Right lobe of liver (tissue), 6 donors: ENCODE results near the gene ZNF644. TPM values are rescaled to one million over a fixed set of nuclear protein-coding genes. Genes with fewer than 3 reads are reported as not detected.
A peak's percentile ranks its signal among the peaks of the same experiment; 100 is the strongest.

Source experiments
- ATAC-seq, 4 donors: fragments of 200-7000 bp; cut with Tn5 transposase; one replicate each; pipeline ENCODE4 v1.9.1; 2020; ENCODE audit warnings: mild to moderate bottlenecking in 4 of 4, moderate library complexity in 4 of 4
- DNase-seq, 3 donors: peaks; one replicate each; pipeline ENCODE4 v3.0.0-alpha.2; 2020
- H3K27ac ChIP-seq, 3 donors: fragments of 200-600 bp; one replicate each; pipeline ENCODE4 v1.8.0; 2022
- H3K27me3 ChIP-seq, 2 donors: fragments of 200-600 bp; one replicate each; pipeline ENCODE4 v1.8.0; 2022
- H3K36me3 ChIP-seq, 4 donors: fragments of 200-600 bp; sonication (generic) in 1 of 4; one replicate each; pipeline versions ENCODE4 v1.5.1 to v1.8.0; 2017 to 2022; ENCODE audit warnings: control low read depth in 1 of 4
- H3K4me1 ChIP-seq, 4 donors: fragments of 200-600 bp; sonication (generic) in 1 of 4; one replicate each; pipeline versions ENCODE4 v1.5.1 to v1.8.0; 2017 to 2022; ENCODE audit warnings: control low read depth in 1 of 4
- H3K4me3 ChIP-seq, 3 donors: fragments of 200-600 bp; one replicate each; pipeline ENCODE4 v1.8.0; 2022
- H3K9me3 ChIP-seq, 4 donors: fragments of 200-600 bp; sonication (generic) in 1 of 4; one replicate each; pipeline versions ENCODE4 v1.5.1 to v1.8.0; 2017 to 2022; ENCODE audit warnings: control low read depth in 1 of 4
- CTCF ChIP-seq, 4 donors: fragments of 200-600 bp in 3 of 4; fragments of 450-650 bp in 1 of 4; IDR thresholded peaks; one replicate each; pipeline versions ENCODE4 v1.5.1 to v1.8.0; 2016 to 2022; ENCODE audit warnings: antibody characterized with exemption in 4 of 4, mild to moderate bottlenecking in 2 of 4
- POLR2A ChIP-seq: fragments of 450-650 bp; IDR thresholded peaks from one replicate; pipeline ENCODE4 v1.6.1; 2017; ENCODE audit warnings: antibody characterized with exemption, mild to moderate bottlenecking
- WGBS: methylation state at CpG from one replicate; pipeline ENCODE4 v1.1.6; 2018; ENCODE audit warnings: low coverage, low lambda C conversion rate; ENCODE audit not compliant: insufficient coverage; ENCODE audit errors: missing lambda C conversion rate; 5-methylcytosine and 5-hydroxymethylcytosine counted together
- intact Hi-C, 2 donors: fragments of 100-400 bp; cut with DNase I; formaldehyde crosslinking; loops; one replicate each; pipeline versions ENCODE4 v1.11.2 to v1.14.1; 2022
- total RNA-seq, 6 experiments: library from RNA; depleted of rRNA in 2 of 6; stranded (reverse); fragments of >200 nt in 2 of 6; fragmentation: NEBNext Ultra II Directional in 3 of 6; extraction: Animal tissue kit (Norgen Biotek cat#: 25700) in 3 of 6; gene quantifications; one replicate each; pipeline versions ENCODE4 v1.1.0 to v1.2.4, GENCODE V29; 2016 to 2023
- donor health status: DM: no; HTN: yes; CAD: no.
- donor health status: DM: no; HTN: no; CAD: no.
- donor health status: DM: no; HTN: no; CAD: no.
- donor health status: DM: no; HTN: yes; CAD: no.
- donor health status: DM: no; HTN: yes; CAD: no.

The ZNF644 gene
- total RNA-seq, 6 experiments from 2014 or later: 19.3 to 26.9 (median 19.9) TPM

DNA sequence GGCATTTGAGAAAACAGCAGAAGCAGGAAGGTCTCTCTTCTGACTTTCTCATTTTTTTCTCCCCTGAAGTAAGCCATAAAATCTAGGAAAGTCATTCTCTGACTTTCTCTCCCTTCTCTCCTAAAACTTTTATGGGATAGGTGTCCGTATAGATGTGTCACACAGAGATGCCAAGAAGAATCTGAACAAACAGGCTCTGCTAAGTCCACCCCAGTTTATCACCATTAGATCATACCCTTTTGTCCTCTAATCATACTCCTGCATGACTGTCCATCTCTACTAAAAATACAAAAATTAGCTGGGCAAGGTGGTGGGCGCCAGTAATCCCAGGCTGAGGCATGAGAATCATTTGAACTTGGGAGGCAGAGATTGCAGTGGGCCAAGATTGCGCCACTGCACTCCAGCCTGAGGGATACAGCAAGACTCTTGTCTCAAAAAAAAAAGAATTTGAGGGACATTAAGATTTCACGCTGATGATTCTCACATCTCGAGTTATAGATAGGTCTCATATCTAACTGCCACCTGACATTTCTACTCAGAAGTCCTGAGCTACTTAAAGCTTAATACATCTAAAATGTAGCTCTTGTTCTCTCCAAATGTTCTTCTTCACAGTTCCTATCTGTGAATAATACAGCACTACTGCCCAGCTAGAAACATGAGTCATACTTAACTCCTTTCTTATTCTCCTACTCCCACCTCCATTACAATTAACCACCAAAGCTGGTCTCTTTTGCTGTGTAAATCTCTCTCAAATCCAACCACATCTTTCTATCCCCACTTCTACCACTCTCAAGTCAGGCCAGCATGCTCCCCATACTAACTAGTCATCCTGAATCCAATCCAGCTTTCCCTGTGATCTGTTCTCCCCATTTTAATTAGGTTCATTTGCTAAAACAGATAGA is 47.7 kb downstream of the ZNF644 start:
- H3K27me3 ChIP-seq: no peaks in the 10 kb centered on the region
- no peaks in the 10 kb centered on the region for H3K9me3 ChIP-seq
- DNase-seq (no peak), ATAC-seq (no peak)
- no peak for TF ChIP-seq POLR2A
- TF ChIP-seq CTCF (IDR thresholded peaks at IDR 0.05): no peak
- no peak overlapping the region for H3K27ac ChIP-seq
- WGBS: 93% methylated on average over 5 of the region's 5 CpGs
- H3K4me3 ChIP-seq: no peak overlapping the region
- H3K4me1 ChIP-seq: no peaks in the 10 kb centered on the region
- intact Hi-C loops: no loop called here
- no peaks in the 10 kb centered on the region for H3K36me3 ChIP-seq

DNA sequence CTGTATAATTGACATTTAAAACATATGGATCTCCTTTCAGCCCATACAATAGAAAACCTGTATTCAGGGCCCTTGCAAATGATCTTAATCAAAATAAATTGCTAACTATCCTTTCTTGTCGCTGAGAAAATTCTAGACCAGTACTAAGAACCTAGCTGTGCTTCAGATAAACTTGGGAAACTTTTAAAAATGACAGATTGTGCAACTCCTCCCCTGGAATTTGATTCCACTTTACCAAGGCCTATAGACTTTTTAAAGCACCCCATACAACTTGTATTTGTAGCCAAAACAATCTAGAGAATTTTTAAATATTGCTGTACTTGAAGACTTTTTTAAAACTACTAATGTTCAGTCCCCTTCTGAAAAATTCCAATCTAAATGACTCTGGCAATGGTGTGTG is 51.6 kb downstream of the ZNF644 start:
- ATAC-seq: no peak
- H3K36me3 ChIP-seq: no peaks in the 10 kb centered on the region
- no peak overlapping the region for H3K27ac ChIP-seq
- no peaks in the 10 kb centered on the region for H3K4me1 ChIP-seq
- H3K9me3 ChIP-seq: no peaks in the 10 kb centered on the region
- H3K27me3 ChIP-seq: no peaks in the 10 kb centered on the region
- WGBS: 91% methylated on average over 1 of the region's 1 CpG
- intact Hi-C loops: no loop called here
- no peak overlapping the region for H3K4me3 ChIP-seq
- TF ChIP-seq CTCF (IDR thresholded peaks at IDR 0.05) (no peak), POLR2A (no peak)
- no peak for DNase-seq

- intact Hi-C loops: no loop called here
- Histone ChIP-seq H3K4me1 (no peaks in the 10 kb centered on the region), H3K27me3 (no peaks in the 10 kb centered on the region), H3K9me3 (no peaks in the 10 kb centered on the region), H3K4me3 (no peak overlapping the region), H3K36me3 (no peaks in the 10 kb centered on the region), H3K27ac (no peak overlapping the region)
- TF ChIP-seq POLR2A (no peak), CTCF (IDR thresholded peaks at IDR 0.05) (no peak)
- WGBS: 90% methylated on average over 3 of the region's 3 CpGs
- ATAC-seq (no peak), DNase-seq (no peak)
These were observed 52.6 kb downstream of the ZNF644 start for GRCh38 chr1:90969241-90969640.

DNA sequence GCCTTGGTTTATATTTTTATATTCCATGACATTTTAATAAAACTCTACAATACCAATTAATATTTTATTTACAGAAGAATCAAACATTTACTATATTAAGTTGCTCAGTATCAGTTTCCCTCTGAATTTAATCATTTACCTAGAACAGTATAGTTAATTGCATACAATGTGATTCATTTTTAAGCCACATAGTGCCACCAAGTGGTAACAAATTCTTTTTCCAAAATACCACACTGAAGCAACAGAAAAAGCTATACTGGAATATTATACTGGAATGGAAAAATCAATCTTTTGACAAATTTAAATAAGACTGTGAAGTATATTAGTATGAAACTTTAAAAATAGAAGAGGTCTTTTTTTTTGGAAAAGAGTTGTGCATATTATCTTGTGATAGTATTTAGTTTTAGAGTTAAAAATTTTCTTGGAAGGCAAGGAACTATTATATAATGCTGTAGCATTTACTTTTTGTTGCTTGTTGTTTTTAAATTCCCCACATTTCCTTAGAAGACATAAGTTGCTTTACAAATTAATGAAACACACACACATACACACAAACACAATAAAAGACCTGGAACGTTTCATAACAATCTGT is 57.3 kb downstream of the ZNF644 start:
- H3K4me3 ChIP-seq: no peak overlapping the region
- DNase-seq (no peak), ATAC-seq (peak; percentile 52 to 57 (median 53))
- TF ChIP-seq CTCF (IDR thresholded peaks at IDR 0.05) (peak; percentile 42 to 53 (median 46)), POLR2A (no peak)
- H3K36me3 ChIP-seq: no peaks in the 10 kb centered on the region
- peaks cover 0 to 7% (median 0%) of the 10 kb centered on the region in 4 donors for H3K4me1 ChIP-seq
- 44% methylated on average over 1 of the region's 1 CpG for whole genome bisulfite sequencing
- no peaks in the 10 kb centered on the region for H3K9me3 ChIP-seq
- no peak overlapping the region for H3K27ac ChIP-seq
- intact Hi-C loops: no loop called here
- H3K27me3 ChIP-seq: no peaks in the 10 kb centered on the region
